ENCODE results near the gene TACSTD2.
"Not testable (repeated sequence)": the region's sequence is repeated elsewhere in the genome, so short reads cannot be mapped to it uniquely, and the experiment has no call there.

The TACSTD2 gene

DNA sequence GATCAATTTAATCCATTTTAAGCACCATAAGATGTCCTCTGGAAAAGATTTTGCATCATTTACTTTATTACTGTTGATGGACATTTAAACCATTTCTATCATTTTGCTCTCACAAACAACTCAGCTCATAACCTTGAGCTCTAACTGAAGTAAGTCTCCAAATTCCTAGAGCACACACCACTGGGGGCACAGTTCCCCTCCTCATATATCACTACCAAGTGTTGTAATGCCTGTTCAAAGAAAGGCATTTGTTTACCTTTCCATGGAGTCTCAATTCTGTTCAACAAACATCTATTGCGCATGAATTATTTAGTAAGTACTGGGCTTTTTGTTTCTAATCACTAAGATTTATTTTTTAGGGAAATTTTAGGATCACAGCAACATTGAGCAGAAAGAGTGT, 21.7 kb downstream of the TACSTD2 start:
- DNase-seq = no peak

- no peak for DNase-seq
Measured at GRCh38 chr1:58551186-58552140, 25.6 kb downstream of the TACSTD2 start.

DNA sequence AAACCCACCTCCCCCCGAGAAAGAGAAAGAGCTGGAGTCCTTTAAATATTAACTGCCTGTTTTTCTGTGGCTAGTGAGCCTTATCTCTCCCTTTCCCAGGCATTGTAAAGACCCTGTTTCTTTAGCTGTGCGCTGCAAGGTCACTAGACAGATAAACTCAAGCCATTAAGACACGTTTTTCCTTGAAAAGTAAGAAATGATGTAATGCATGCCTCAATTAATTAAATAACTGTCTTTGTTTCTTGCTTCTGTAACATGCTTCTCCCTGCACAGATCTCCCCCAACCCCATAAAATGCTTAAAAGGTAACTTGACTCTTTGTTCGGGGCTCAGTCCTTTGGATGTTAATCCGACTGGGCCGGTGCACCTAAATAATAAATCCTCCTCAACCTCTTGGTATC, 27.8 kb downstream of the TACSTD2 start:
- not testable (repeated sequence) for DNase-seq

- DNase-seq = no peak
Measured at GRCh38 chr1:58548371-58548770, 28.7 kb downstream of the TACSTD2 start.

- DNase-seq = peak; percentile 98
Measured at GRCh38 chr1:58546520-58547308, 30.3 kb downstream of the TACSTD2 start, which contains the start of gene OMA1. Gene OMA1 (minus strand): TSS chr1:58546726. CDS start chr1:58539294, 7,432 bp downstream.

DNA sequence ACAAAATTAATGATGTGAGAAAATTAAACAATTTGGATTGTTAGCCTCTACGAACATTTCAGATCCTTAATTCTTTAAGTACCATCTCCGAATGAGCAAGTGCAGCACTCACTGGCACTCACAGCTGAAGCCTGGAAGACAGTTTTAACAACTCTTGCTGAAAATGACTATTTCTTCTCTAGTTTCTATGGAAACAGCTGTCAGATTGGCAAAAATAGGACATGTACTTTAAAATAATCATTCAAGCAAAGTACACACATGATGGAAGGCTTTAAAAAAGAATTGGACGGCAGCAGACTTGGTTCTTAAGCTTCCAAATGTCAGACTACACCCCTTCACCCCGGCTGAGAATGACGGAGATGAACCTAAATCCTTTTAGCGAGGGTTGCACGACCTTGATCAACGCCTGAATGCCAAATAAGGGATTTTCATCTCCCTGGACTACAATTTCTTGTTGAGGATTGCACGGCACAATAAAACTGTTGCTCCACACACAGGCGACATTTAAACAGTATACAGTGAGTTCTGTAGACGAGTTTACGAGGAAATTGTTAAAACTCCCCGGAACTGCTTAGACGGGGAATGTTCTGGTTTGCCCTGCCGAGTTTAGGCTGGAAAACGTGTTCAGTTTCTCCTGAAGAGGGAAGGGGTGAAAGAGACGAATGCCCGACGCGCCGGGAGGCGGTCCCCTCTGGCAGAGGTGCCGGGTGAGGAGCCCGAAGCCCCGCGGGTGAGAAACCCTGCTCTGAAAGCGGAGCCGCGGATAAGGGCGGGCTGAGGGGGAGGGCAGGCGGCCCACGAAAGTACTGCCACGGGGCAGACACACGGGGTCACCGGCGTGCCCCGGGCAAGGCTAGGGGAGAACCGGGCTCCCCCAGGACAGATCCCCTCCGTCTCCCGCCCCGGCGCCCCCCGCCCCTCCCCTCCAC, 31.2 kb downstream of the TACSTD2 start:
- DNase-seq = peak; percentile 81

GRCh38 chr1:58543260-58543659, 33.8 kb downstream of the TACSTD2 start:
- DNase-seq = no peak

DNA sequence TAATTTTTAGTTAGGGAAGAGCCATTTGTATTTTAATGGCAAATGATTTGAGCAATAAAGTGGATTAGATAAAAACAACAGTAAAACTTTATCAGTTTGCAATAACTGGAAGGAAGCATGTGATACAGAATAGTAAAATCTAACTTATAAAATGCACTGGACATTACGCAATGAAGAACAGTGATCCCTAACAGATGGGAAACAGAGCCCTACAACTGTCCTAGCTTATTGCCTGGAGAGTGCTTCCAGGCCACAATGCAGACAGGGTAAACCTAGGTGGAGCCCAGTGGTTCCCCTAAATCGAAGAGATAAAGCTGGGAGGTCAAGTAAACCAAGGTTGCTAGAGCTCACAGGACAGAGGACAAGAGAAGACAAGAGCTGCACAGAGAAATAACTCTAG, 37.5 kb downstream of the TACSTD2 start:
- DNase-seq = no peak

DNA sequence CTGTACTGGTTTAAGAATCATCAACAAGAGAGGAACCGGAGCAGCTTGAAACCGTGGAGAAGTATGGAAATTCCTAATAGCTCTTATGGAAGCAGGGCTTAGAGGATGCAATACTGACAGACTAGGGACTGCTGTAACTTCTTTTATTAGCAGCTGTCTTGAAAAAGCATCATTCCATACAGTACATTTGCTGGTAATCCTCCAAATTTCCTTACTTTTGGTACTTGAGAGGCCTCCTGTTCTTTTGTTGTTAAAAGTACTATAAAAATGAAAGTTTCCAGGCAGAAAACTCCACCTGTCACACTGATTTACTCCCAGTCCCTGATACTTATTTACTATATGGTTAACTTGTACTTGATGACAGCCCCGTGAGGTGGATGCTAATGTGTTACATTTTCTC, 38.2 kb downstream of the TACSTD2 start:
- no peak for DNase-seq

DNA sequence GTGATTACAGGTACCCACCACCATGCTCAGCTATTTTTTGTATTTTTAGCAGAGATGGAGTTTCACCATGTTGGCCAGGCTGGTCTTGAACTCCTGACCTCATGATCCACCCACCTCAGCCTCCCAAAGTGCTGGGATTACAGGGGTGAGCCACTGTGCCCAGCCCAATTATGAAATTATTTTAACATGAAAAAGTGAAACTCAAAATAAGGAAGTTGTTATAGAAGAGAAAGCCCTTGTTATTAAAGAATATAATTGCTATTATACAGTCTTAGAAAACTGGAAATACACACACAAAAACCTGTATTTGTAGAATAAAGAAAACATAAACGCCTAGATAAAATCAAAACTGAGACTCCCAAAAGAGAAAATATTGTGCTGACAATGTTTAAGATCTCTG, 45.2 kb downstream of the TACSTD2 start:
- DNase-seq = not testable (repeated sequence)

DNA sequence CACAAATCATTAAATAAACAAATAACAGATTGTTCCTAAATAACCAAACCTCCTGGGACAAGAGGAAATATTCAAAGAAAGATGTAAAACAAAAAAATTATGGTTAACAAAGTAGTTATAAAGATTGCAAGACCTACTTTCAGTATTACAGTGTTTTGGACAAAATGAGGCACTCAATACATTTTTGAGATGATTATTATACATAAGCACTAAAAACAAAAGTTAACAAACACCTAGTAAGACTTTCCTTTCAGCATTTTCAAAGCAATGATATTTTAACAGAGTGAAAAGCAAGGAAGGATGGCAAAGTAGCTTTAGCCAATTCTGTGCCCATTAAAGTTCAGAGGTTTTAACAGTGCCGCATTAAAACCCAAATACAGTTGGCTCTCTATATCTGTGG, 47.8 kb downstream of the TACSTD2 start:
- DNase-seq = no peak

DNA sequence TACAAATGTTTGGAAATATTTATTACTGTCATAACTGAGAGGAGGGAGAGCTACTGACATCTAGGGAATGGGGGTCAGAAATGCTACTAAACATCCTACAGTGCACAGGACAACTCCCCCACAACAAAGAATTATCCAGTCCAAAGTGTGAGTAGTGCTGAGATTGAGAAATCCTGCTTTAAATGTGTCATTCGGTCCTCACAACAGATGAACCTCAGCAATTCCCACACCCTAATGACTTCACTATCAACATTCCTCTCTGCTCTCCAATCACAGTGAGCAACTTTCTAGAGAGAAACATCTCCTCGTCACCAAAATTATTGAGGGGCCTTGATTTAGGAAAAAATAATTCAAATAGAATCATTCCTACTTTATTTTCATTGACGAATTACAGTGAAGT, 48.5 kb downstream of the TACSTD2 start:
- no peak for DNase-seq
